ENCODE data around the gene GPAM. TPM values are rescaled to one million over a fixed set of nuclear protein-coding genes. Genes with fewer than 3 reads are reported as not detected.
A peak's percentile ranks its signal among the peaks of the same experiment; 100 is the strongest.

The GPAM gene
- total RNA-seq (2021; fragmentation: NEBNext Ultra II Directional; extraction: Animal tissue kit (Norgen Biotek cat#: 25700)) (15.5 and 18.5 TPM in 2 replicates), polyA plus RNA-seq (2011; rRNA removed) (3.4 and 5.5 TPM in 2 replicates), polyA minus RNA-seq (2011; rRNA and poly(A)+ RNA removed) (16.1 and 24.3 TPM in 2 replicates)
- polyA plus RNA-seq (2011; cell fraction: cytosol; rRNA removed), result 5.7 TPM
- 7.4 TPM for polyA plus RNA-seq (2011; cell fraction: nucleus; rRNA removed)
- polyA plus RNA-seq (2012, experiment 1 of 2), result 5.0 to 7.6 TPM (median 6.3 TPM) in 4 replicates
- polyA plus RNA-seq (2012, experiment 2 of 2), result 0.41 TPM
- polyA plus RNA-seq (2013, experiment 1 of 2), result 12.1 TPM
- polyA plus RNA-seq (2013, experiment 2 of 2), result 11.8 TPM
- 5.5 TPM for polyA minus RNA-seq (2011; cell fraction: cytosol; rRNA and poly(A)+ RNA removed)
- 25.0 TPM for polyA minus RNA-seq (2011; cell fraction: nucleus; rRNA and poly(A)+ RNA removed)
- long read RNA-seq, experiment 1, partial matches to known transcripts, result 3 of 11 reads
- long read RNA-seq, experiment 1, other reads (novel, unspliced or antisense), result 8 of 11 reads
- long read RNA-seq, experiment 2, partial matches to known transcripts, result 1 of 2 reads
- long read RNA-seq, experiment 2, other reads (novel, unspliced or antisense), result 1 of 2 reads

GRCh38 chr10:112183329-112184051 lies at the start of gene GPAM:
TSS of gene GPAM (minus strand) at chr10:112183765. CDS start at chr10:112181784, 1,981 bp downstream.
- 1% methylated on average over 45 of the region's 46 CpGs; no CpG with 5 or more reads in 1 of the 2 experiments for WGBS, 2 experiments (ENCODE audit: extremely low coverage in 1 of 2, insufficient coverage in 1 of 2, insufficient read length in 1 of 2, insufficient replicate concordance in 2 of 2, low coverage in 1 of 2, low lambda C conversion rate in 2 of 2, missing lambda C conversion rate in 1 of 2)
- peak within 1 kb of the TSS; percentile 94 for H2BK5ac ChIP-seq (ENCODE audit: low read depth, low read length)
- peak within 1 kb of the TSS; percentile 75 for H4K91ac ChIP-seq (replicated peaks; ENCODE audit: insufficient read length, low read length)
- no peaks in the 10 kb centered on the region for H3K27me3 ChIP-seq (replicated peaks in 1 of 4; ENCODE audit: control insufficient read depth in 3 of 4, extremely low read depth in 1 of 4, insufficient read depth in 3 of 4, low read length in 3 of 4)
- no peaks in the 10 kb centered on the region for H3K79me2 ChIP-seq (ENCODE audit: control insufficient read depth in 1 of 2, insufficient read depth in 2 of 2, low read length in 2 of 2)
- H3K79me1 ChIP-seq (ENCODE audit: low read depth, low read length), result no peaks in the 10 kb centered on the region
- peak within 1 kb of the TSS; percentile 88 for H3K27ac ChIP-seq (ENCODE audit: low read depth, low read length)
- peak within 1 kb of the TSS; percentile 96 for H4K8ac ChIP-seq (ENCODE audit: extremely low read depth, insufficient read depth, low read length)
- ChIA-PET CTCF (ENCODE audit: partially characterized antibody) (interaction anchor here (0.5 to 7.6 kb wide), 16 partner anchors 9 to 896 kb away, joined by 3 to 53 read pairs (median 4); no protein-coding TSS in a partner anchor), POLR2A (ENCODE audit: partially characterized antibody) (interaction anchor here (1.0 to 2.3 kb wide), 6 partner anchors 13 to 143 kb away, joined by 3 to 8 read pairs (median 4); no protein-coding TSS in a partner anchor)
- peak within 1 kb of the TSS; percentile 94; the same call in 1 of the 2 replicates for H2BK12ac ChIP-seq (ENCODE audit: low read depth, low read length)
- peak within 1 kb of the TSS; percentile 86 for H4K5ac ChIP-seq (ENCODE audit: insufficient read length, low read depth, low read length)
- DNase-seq (ENCODE audit: low read depth in 1 of 2, low spot score in 2 of 2), result peak; percentile 66 to 100
- peak within 1 kb of the TSS; percentile 56 to 98 (median 89) for H3K9ac ChIP-seq (replicated peaks in 1 of 4; ENCODE audit: extremely low read depth in 1 of 4, low read depth in 3 of 4, low read length in 3 of 4)
- H3K18ac ChIP-seq (ENCODE audit: extremely low read depth, low read length), result peak within 1 kb of the TSS; percentile 100
- no peak within 1 kb of the TSS for H2BK120ac ChIP-seq (replicated peaks; ENCODE audit: low read depth, low read length)
- H3K4me1 ChIP-seq (replicated peaks in 1 of 4; ENCODE audit: control insufficient read depth in 3 of 4, insufficient read depth in 4 of 4, low read length in 3 of 4), result peaks cover 0 to 7% (median 3%) of the 10 kb centered on the region in 4 experiments; a peak in 5 of 7 replicates
- H3K14ac ChIP-seq (ENCODE audit: insufficient read length), result no peak within 1 kb of the TSS
- H3K4me2 ChIP-seq (ENCODE audit: insufficient read depth in 1 of 2, low read depth in 2 of 2, low read length in 2 of 2), result peak within 1 kb of the TSS; percentile 79 to 85
- H2BK15ac ChIP-seq (ENCODE audit: low read length), result peak within 1 kb of the TSS; percentile 89; the same call in 1 of the 2 replicates
- H2BK20ac ChIP-seq (ENCODE audit: low read length), result no peak within 1 kb of the TSS
- no peak for FAIRE-seq
- peaks cover 3% of the 10 kb centered on the region for H3K23me2 ChIP-seq (ENCODE audit: low read depth, low read length)
- H3K36me3 ChIP-seq (ENCODE audit: control insufficient read depth in 2 of 4, insufficient read depth in 4 of 4, low read length in 3 of 4), result peaks cover 0 to 14% (median 6%) of the 10 kb centered on the region in 4 experiments; a peak in 4 of 8 replicates
- no peaks in the 10 kb centered on the region for H3K9me3 ChIP-seq (ENCODE audit: insufficient read depth in 2 of 2, low read depth in 1 of 2, low read length in 1 of 2)
- no peak within 1 kb of the TSS for H2AK5ac ChIP-seq (ENCODE audit: low read depth, low read length)
- peak within 1 kb of the TSS; percentile 86 to 99 (median 91) for H3K4me3 ChIP-seq (ENCODE audit: extremely low read depth in 1 of 4, insufficient read depth in 2 of 4, low read depth in 3 of 4, low read length in 4 of 4)
- H3K4ac ChIP-seq (replicated peaks; ENCODE audit: insufficient read length, low read depth, low read length), result peak within 1 kb of the TSS; percentile 86
- H2AFZ ChIP-seq (ENCODE audit: low read length), result peak within 1 kb of the TSS; percentile 96
- H3K56ac ChIP-seq (replicated peaks; ENCODE audit: insufficient read length, low read depth, low read length), result peak within 1 kb of the TSS; percentile 38
- no peaks in the 10 kb centered on the region for H4K20me1 ChIP-seq (replicated peaks in 1 of 2; ENCODE audit: control insufficient read depth in 1 of 2, insufficient read depth in 2 of 2, low read length in 2 of 2)
- no peak within 1 kb of the TSS for H3K23ac ChIP-seq (ENCODE audit: insufficient read length)
- TF ChIP-seq KDM4A (IDR thresholded peaks at IDR 0.05; ENCODE audit: low read depth, low read length, severe bottlenecking) (peak; percentile 100), CBX8 (IDR thresholded peaks at IDR 0.05; ENCODE audit: borderline replicate concordance, low read depth, low read length) (no peak), TAF1 (IDR thresholded peaks at IDR 0.05; ENCODE audit: low read depth, low read length) (peak; percentile 92), CHD1 (IDR thresholded peaks at IDR 0.05; ENCODE audit: low read depth, low read length) (no peak), KDM1A (IDR thresholded peaks at IDR 0.05; ENCODE audit: borderline replicate concordance, low read length) (no peak), ATF2 (IDR thresholded peaks at IDR 0.05; ENCODE audit: low read length) (no peak), NANOG (IDR thresholded peaks at IDR 0.05; ENCODE audit: insufficient read depth, low read depth, low read length, poor library complexity, severe bottlenecking) (no peak)

Data from H1 (cell line).